Right lung (tissue), 5 donors: Measurements from ENCODE around the gene RPEL1. TPM values are rescaled to one million over a fixed set of nuclear protein-coding genes. Genes with fewer than 3 reads are reported as not detected.

Source experiments
- DNase-seq, 2 donors: peaks; one replicate each; pipeline ENCODE4 v3.0.0-alpha.2; 2013
- polyA plus RNA-seq, 5 donors: library from polyadenylated mRNA; unstranded; fragments of 120-200 nt; gene quantifications; one replicate each; pipeline versions ENCODE4 v1.2.1 to v1.2.3, GENCODE V29; 2013; ENCODE audit warnings: inconsistent platforms in 1 of 5, low replicate concordance in 1 of 5; ENCODE audit not compliant: insufficient read length in 5 of 5, insufficient read depth in 1 of 5

RPEL1 gene
- polyA plus RNA-seq, 5 donors: 0.09 to 0.28 (median 0.13) TPM; not detected in 1

GRCh38 chr10:103278862-103279298, 33.2 kb downstream of the RPEL1 start:
- peak; percentile 28 to 48 for DNase-seq

- DNase-seq: no peak
Measured at GRCh38 chr10:103280031-103280430, 34.3 kb downstream of the RPEL1 start.

GRCh38 chr10:103280506-103280905, 34.8 kb downstream of the RPEL1 start:
- DNase-seq: no peak

GRCh38 chr10:103281753-103282152, 36.1 kb downstream of the RPEL1 start:
- no peak for DNase-seq

GRCh38 chr10:103282961-103283360, 37.3 kb downstream of the RPEL1 start:
- no peak for DNase-seq

- DNase-seq: peak; percentile 30 to 69
Measured at GRCh38 chr10:103284170-103284569, 38.5 kb downstream of the RPEL1 start.

- no peak for DNase-seq
Measured at GRCh38 chr10:103287992-103288391, 42.3 kb downstream of the RPEL1 start.

- no peak for DNase-seq
Measured at GRCh38 chr10:103291588-103291987, 45.9 kb downstream of the RPEL1 start.

GRCh38 chr10:103295374-103296015, 49.8 kb downstream of the RPEL1 start:
- no peak for DNase-seq

Other genes with a start within 250 kb of the RPEL1 start
- 100 to 1,000 TPM in 4 of 5 donors, 10 to 100 TPM in 1; 95.8 to 184 (median 164) TPM for gene NT5C2, start 52.6 kb upstream of the RPEL1 start, polyA plus RNA-seq
- gene INA, start 31.3 kb downstream of the RPEL1 start, polyA plus RNA-seq: under 1 TPM; 0.30 to 0.53 (median 0.46) TPM
- 10 to 100 TPM; 11.6 to 16.2 (median 12.8) TPM for gene PCGF6, start 105.3 kb downstream of the RPEL1 start, polyA plus RNA-seq
- gene TAF5, start 122.1 kb downstream of the RPEL1 start, polyA plus RNA-seq: 1 to 10 TPM; 5.6 to 8.8 (median 7.5) TPM
- gene ATP5MK, start 150.6 kb downstream of the RPEL1 start, polyA plus RNA-seq: 100 to 1,000 TPM; 142 to 196 (median 171) TPM
- gene PDCD11, start 150.7 kb downstream of the RPEL1 start, polyA plus RNA-seq: 10 to 100 TPM; 33.3 to 42.9 (median 36.2) TPM
- gene CALHM2, start 206.5 kb downstream of the RPEL1 start, polyA plus RNA-seq: 10 to 100 TPM; 13.5 to 18.9 (median 15.0) TPM
- under 1 TPM in 4 of 5 donors, not detected in 1; 0.05 to 0.12 (median 0.06) TPM for gene CALHM1, start 213.0 kb downstream of the RPEL1 start, polyA plus RNA-seq
- not detected for gene CALHM3, start 233.4 kb downstream of the RPEL1 start, polyA plus RNA-seq
- gene NEURL1, start 247.8 kb downstream of the RPEL1 start, polyA plus RNA-seq: 1 to 10 TPM in 4 of 5 donors, under 1 TPM in 1; 0.99 to 2.7 (median 1.3) TPM